NCI-H146 treated with DMSO at 0.1 percent for 48 hours (cell line): ENCODE measurements around the gene MUC15.
A peak's percentile ranks its signal among the peaks of the same experiment; 100 is the strongest.

Experiments
- DNase-seq: peaks from one replicate; lab custom pipeline; 2025; ENCODE audit not compliant: unreplicated experiment; lab: John Stamatoyannopoulos, UW

Gene MUC15, protein sequence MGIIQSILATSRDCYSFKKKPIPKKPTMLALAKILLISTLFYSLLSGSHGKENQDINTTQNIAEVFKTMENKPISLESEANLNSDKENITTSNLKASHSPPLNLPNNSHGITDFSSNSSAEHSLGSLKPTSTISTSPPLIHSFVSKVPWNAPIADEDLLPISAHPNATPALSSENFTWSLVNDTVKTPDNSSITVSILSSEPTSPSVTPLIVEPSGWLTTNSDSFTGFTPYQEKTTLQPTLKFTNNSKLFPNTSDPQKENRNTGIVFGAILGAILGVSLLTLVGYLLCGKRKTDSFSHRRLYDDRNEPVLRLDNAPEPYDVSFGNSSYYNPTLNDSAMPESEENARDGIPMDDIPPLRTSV

DNA sequence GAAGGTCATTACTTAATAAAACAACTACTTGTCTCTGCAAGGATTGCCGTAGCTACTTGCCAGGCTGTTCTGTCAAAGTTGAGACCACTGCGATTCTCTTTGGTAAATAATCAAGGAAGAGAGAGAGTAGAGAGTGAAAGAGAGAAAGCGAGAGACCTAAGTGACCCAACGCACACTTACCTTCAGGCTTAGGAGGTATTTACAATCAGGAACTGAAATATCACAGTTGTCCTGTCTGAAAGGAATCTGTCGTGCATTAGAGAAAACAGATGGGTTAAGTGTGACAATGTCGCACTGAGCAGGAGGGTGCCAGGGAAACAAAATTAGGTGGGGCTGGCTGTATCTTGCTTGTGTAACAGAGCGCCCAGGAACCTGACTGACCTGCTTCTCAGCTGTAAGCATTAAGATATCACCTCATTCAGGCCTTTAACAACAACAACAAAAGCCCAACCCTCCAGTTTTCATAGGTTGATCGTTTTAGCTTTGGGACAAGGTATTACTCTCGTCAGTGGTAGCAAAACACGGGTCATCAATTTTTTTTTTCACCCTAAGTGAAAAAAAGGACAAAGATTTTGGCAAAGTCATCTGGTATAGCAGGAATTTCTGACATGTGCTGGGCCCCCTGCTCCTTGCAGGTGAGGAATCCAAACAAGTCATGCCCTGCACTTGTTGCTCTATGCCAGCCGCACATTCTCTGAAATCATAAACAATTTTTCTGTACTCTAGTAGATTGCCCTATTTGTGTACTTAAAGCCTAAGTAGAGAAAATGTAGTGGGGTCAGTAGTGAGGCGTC lies at the start of gene MUC15:
MUC15 (minus strand) TSS at position 403 of the 794 bp plus-strand sequence. CDS start 5,169 bp downstream, outside the sequence.
- DNase-seq, result no peak

DNA sequence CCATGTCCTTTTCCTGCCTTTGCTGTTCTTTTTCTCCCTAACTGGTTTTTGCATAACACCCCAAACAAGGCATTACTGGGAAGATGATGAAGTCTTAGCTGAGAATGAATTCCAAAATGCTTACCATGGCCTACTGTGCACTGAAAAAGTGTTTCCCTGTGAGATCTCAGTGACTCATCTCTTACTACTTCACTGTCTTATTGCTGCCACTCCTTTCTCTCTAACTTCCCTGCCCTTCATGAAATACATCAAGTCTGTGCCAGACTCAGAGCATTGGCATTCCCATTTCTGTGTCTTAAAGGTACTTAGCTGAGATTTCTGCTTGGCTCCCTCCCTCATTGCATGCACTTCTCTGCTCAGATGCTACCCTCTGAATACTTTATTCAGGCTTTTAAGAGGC lies 49.1 kb upstream of the MUC15 start:
- DNase-seq, result no peak

DNA sequence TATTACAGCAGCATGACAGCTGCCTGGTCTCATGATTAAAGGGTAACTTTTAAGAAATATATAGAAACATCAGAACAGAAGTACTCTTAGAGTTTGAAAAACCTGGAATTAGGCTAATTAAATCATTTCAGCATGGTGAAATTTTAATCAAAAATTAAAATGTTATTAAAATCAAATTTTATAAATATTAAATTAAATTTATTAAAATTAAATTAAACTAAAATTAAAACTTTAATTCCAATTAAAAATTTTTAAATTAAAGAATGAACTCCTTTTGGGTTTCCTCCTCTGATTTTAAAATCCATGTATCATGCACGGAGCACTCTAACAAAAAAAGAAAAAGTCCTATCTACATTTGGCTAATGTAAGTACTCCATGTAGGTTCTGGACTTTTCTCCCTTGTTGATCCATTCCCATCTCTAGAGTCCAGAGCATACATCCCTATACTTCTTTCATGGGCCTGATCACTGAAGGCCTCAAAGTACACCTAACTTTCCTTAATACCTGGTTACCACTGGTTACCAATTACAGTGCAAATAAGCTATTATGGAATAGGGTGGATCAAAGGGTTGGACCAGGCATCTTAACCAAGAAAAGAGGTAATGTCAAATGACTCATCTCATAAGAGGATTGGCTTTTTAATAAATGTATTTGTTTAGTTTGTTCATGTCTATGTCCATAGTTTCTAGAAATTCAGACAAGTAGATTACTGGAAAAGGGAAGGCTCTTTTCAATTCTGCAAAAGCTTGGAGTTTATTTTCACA lies 48.4 kb upstream of the MUC15 start:
- DNase-seq, result peak; percentile 69

DNA sequence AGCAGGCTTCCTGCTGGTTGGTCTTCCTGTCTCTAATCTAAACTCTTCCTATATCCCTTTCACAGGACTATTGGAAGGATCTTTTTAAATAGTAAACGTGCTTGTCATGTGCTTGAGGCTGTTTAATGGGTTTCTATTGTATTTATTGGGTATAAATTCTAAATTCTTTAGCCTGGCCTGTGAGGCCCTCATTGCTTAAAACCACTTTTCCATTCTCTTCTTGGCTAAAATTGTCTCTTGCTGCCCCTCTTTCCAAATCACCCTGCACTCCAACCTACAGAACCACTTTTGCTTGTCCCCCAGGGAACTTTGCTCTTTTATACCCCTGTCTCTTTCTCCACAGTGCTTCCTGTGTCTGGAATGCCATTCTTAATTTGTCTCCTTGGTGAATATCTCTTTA lies 46.4 kb upstream of the MUC15 start:
- no peak for DNase-seq

DNA sequence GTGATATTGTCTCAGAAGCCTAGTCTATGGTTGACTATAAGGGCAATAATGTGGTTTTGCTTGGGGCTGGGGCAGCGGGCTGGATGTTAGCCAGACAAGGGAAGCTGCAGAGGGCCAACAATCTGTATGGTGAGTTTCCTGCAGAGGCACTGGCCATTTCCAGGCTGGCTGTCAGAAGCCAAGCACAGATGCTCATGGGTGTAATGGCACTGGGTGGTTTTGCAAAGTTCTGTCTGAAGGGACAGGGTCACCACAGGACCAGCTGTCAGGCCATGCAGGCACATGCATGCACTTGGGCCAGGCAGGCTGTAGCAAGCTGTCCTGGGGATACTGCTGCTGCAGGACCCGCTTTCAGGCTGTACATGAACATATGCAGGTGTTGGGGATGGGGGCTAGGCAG lies 41.7 kb upstream of the MUC15 start:
- no peak for DNase-seq

DNA sequence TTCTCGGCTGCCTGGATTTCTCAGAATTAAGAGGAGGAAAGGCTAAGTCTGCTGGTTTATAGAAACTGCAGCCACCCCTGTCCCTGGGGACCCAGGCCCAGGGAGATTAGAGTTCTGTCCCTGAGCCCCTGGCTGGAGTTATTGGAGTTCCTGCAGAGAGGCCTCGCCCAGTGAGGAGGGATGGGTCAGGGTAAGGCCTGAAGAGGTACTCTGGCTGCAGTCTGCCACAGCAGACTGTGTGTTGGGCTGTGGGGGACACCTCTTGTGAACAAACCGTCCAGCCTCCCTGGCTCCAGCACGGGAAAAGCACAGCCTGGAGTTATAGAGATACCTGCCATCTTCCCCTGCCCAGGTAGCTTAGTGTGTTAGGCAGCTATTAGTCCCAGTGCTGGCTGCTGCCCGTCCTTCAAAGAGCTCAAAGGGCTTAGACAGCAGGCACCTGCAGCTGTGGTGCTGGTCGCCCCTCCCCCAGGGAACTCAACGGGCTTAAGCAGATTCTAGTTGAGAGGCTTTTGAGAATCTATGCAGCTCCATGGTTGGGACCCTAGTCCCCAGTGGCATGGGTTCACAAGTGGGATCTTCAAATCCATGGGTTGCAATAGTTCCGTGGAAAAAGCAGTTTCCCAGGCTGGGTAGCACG lies 36.6 kb upstream of the MUC15 start:
- DNase-seq, result no peak

DNA sequence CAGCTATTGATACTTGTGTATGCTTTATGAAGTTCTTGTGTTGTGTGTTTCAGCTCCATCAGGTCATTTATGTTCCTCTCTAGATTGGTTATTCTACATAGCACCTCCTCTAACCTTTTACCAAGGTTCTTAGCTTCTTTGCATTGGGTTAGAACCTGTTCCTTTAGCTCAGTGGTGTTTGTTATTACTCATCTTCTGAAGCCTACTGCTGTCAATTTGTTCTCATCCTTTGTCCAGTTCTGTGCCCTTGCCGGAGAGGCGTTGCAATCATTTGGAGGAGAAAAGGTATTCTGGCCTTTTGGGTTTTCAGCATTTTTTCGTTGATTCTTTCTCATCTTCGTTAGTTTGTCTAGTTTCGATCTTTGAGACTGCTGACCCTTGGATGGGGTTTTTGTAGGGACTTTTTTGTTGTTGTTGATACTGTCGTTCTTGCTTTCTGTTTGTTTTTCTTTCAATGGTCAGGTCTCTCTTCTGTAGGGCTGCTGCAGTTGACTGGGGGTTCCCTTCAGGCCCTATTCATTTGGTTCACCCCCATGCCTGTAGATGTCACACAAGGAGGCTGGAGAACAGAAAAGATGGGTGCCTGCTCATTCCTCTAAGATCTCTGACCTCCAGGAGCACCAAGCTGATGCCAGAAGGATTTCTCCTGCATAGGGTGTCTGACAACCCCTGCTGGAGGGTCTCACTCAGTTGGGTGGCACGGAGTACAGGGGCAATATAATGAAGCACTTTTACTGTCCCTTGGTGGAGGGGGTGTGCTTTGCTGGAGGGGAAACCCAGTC lies 35.9 kb upstream of the MUC15 start:
- DNase-seq, result no peak

DNA sequence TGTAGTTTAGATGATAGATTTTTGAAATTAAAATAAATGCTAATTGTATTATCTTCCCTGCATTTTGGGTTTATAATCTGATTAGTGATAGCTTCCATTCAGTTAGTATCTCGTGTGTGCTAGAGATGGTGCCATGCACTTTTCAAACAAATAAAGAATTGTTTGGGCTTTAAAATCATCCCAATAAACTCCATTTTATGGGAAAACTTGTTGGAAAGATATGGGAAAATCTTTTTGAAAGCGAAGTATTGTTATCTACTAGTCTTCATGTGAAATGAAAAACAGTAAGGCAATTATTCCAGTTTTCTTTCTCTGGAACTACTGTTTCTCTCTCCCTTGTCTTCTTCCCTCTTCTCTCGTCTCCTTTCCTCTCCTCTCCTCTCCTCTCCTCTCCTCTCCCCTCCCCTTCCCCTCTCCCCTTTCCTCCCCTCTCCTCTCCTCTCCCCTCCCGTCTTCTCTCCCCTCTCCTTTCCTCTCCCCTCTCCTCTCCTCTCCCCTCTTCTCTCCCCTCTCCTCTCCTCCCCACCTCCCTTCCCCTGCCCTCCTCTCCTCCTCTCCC lies 27.9 kb upstream of the MUC15 start:
- DNase-seq, result no peak

DNA sequence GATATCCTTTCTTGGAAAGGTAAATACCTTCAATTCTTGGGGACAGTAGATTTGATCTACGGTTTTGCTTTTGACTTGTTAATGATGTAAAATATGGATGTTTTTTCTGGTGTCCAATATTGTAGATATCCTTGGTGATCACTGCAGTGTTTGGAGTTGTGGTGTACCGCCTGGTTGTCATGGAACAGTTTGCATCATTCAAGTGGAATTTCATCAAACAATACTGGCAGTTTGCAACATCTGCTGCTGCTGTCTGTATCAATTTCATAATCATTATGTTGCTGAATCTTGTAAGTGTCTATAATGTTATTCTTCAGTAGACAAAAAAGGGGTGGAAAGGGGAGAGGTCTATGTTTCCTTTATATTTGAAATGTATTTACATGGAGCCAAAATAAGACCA lies 27.4 kb upstream of the MUC15 start:
- DNase-seq, result peak; percentile 70

DNA sequence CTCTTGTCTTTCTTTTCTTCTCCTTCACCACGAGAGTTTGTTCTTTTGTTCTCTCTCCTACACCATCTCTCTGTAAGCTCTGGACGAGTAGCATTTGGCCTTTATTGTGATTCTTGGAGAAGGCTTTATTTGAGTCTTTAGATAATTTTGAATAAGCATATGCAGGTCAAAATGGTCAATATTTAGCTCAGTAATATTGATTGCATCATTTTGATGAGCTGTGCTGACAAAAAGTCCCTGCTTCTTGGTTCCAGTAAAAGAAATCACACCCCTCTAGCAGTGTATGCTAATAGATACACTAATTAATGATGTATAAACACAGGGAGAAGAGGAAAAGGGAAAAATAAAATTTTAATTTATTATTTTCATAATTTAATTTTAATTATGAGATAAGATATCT lies 25.8 kb upstream of the MUC15 start:
- DNase-seq, result no peak

DNA sequence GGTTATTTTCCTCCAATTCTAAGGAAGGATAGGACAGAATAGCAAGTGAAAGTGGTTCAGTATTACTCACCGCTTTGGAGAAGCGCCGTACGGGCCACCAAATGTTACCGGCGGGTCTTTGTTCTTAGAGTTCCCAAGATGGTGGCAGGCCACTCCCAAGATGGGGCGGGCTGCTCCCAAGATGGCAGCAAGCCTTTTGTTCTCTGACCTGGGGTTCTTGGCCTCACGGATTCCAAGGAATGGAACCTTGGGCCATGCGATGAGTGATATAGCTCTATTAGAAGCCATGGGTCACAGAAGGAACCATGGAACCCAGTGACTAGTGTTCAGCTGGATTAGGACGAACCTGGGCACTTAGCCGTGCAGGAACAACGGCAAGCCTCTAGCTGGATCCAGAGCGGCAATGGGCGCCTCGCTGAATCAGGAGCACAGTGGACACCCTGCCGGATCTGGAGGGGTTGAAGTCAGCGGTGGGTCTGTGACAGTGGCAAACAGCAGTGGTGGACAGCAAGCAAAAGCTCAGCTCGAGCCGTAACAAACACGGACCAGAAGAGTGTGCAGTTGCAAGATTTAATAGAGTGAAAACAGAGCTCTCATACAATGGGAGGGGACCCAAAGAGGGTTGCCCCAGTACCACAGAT lies 25.1 kb upstream of the MUC15 start:
- peak; percentile 86 for DNase-seq

DNA sequence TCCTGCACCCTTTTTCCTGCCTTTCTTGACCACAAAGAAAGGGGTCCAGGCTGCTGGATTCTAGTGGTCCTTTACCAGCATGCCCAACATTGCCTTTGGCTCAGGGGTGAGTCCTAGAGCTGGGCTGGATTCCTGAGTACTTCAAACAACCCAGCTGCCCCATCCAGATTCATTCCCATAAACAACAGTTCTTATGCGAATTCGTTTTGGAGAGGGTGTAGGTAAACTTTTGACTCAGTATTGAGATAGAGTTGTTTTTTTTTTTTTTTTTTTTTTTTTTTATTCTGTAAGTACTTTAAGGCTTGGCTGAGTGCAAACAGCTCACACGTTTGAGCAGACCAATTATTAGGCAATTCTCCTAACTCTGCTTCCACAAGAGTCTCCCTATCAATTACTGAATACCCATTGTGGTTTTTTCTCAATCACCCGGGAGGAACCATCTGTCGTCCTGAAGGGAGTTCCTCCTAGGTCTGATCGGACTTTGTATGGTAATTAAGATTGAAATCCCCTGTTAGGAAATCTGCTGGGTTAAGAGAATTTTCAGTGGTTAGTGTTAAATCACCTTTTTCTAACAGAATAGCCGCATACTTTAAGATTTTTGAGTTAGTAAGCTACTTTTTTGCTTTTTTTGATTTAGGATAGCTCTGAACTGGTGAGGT lies 23.3 kb upstream of the MUC15 start:
- peak; percentile 40 for DNase-seq

DNA sequence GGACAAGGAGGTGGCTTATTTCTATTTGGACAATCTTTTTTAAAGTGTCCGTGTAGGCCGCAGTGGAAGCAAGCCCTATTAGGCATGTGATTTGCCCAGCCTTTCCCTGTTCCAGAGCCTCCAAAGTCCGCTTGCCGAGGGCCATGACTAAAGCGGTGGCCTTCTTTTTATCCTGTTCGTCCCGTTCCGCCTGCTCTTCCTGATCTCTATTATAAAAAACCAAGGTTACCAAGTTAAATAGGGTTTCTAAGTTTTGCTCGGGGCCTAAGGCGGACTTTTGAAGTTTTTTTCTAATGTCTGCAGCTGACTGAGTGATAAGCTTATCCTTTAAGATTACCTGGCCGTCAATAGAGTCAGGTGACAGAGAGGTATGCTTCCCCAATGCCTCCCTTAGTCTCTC lies 21.6 kb upstream of the MUC15 start:
- DNase-seq, result no peak

DNA sequence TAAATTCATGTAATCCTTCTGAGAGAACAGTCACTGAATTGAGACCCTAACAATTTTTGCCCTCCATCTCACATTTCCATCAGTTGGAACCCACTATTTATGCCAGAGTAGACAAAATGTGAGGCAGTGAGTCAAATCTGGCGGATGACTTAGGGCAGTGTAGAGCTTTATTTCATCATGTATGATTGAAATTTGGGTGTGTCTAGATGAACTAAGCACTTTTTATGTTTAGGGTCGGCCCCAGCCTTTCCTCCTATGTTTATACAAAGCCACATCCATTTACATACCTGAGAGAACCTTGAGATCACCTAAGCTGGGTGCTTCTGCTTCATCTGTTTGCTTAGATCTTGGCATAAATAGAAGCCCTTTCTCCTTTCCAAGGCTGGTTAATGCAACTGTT lies 15.0 kb upstream of the MUC15 start:
- DNase-seq, result no peak

DNA sequence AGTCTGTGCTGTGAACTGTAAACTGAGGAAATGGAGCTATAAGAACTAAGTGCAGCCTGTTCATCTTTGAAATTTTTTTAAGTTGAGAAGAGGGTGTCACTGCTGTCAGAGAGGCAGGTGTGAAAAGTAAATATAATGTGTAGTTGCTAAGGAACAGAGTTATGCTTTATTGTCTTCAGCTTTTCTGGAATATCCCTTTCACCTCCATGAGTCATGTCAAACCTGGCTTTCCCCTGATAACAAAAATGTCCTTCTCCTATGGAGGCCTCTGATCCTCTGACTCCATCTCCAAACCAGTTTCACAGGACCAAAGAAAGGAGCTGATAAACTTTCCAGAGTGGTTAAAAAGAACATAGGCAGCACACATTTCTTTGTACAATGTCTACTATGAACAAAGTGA lies 12.8 kb upstream of the MUC15 start:
- DNase-seq, result peak; percentile 28

DNA sequence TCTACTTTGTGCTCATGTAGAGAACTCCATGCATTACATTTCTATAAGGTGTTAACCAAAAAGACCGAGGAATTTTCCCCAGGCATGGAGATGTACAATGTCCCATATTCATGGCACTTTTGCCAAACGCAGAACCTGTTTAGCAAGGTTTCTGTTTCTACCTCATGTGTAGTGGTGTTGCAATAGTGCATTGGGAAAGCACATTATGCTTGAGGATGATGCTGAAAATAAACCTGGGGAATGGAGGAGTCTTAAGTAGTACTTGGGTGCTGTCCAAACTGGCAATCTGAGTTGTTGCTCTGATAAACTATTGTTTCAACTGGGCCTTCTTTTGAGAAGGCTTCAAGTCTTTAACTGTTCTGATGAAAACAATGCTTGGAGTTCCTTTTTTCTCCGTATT lies 11.5 kb upstream of the MUC15 start:
- DNase-seq, result no peak

DNA sequence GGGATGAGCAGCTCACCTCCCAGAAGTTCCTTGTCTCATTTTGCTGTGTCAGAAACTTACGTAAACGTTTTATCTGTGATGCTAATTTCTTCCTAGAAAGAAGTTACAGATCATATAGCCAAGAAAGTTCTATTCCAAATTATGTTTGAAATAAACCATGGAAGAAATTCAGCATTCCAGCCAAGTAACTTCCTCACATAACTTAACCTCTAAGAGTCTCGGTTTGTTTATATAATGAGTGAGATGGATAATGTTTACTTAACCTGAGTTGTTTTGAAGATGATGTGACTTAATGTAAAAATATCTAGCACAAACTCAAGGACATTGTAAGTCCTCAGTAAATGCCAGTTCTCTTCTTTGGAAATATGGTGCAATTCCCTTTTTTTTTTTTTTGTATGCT lies 8.9 kb upstream of the MUC15 start:
- DNase-seq, result no peak

DNA sequence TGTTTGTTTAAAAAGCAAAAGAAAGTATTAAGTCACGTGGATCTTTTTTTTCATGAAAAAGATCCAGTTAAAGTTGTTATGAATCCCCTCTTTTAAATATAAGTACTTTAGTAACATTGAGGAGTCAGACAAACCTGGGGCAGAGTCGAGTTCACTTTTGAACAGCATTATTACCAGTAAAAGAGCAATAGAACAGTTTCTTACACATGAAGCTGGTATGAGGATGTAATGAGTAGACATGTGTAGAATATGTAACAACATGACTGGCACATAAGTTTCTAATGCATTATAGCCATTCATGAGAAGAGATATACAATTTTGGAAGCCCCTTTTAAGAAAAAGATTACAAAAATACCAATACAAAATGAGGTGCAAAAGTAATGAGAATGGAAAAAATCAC lies 7.6 kb upstream of the MUC15 start:
- DNase-seq, result no peak

DNA sequence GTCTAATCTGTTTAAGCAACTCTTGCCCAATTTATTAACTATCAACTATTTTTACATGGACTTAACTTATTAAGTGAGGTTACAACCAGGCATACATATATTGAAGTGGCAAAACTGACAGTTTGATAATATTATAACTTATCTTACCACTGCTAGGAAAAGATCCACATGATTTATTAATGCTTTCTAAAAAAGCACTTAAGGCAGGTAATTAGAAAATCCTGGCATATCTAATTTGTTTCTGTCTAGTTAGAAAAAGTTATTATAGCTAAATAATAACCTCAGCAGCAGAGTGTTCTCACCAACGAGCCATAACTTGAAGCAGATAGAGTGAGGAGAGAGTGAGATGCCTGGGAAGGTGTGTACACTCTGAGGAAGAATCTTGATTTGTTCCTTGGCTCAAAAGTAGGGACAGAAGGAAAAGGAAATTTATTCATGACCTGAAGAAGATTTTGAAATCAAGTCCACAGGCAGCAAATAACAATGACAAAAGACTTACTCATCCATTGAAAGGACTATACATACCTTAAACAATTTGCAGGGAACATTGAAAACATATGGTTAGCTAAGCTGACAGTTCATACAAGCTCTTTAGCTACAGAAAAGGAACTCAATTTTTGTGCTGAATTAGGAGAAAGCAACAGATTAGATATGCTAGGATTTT lies 7.1 kb upstream of the MUC15 start:
- DNase-seq, result no peak
